HG03139 (cell line): Measurements from ENCODE around the gene CHST1.

Source experiments
- ATAC-seq: cut with Tn5 transposase; IDR thresholded peaks from one replicate; pipeline ENCODE4 v1.9.1; 2021; ENCODE audit not compliant: unreplicated experiment

CHST1 gene

DNA sequence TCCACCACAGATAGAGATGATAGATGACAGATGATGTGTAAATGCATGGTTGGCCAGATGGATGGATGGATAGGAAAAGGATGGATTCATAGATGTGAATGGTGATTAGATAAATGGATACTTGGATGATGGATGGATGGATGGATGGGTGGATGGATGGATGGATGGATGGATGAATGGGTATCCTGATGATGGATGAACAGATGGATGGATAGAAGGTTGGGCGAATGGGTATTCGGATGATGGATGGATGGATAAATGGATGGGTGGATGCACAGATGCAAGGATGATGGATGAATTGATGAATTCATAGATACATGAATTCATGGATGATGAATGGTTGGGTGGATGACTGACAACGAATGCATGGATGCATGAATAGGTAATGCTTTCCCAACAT is 56.1 kb downstream of the CHST1 start:
- no peak for ATAC-seq

DNA sequence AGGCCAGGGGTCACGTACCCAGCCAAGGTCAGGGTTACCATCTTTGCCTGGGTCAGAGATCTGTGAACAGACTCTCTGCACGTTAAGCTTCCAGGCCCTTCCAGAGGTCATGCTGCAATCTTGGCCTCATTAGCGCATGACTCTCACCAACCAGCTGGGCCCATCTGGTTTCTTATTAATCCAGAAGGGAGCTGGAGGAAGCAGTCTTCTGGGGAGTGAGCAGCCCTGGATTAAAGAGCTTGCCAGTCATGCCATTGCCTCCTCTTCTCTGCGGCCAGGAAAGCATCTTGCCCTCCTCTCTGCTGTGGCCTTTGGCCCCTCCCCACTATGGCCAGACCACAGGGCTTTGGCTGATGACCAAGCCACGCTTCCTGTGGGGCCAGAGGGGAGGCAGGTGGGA is 57.4 kb downstream of the CHST1 start:
- ATAC-seq: no peak

- no peak for ATAC-seq
These were observed 58.7 kb downstream of the CHST1 start for GRCh38 chr11:45606514-45607281.

GRCh38 chr11:45605051-45605450 is 60.4 kb downstream of the CHST1 start:
- ATAC-seq: no peak

- ATAC-seq: no peak
These were observed 61.3 kb downstream of the CHST1 start for GRCh38 chr11:45603946-45604682.

DNA sequence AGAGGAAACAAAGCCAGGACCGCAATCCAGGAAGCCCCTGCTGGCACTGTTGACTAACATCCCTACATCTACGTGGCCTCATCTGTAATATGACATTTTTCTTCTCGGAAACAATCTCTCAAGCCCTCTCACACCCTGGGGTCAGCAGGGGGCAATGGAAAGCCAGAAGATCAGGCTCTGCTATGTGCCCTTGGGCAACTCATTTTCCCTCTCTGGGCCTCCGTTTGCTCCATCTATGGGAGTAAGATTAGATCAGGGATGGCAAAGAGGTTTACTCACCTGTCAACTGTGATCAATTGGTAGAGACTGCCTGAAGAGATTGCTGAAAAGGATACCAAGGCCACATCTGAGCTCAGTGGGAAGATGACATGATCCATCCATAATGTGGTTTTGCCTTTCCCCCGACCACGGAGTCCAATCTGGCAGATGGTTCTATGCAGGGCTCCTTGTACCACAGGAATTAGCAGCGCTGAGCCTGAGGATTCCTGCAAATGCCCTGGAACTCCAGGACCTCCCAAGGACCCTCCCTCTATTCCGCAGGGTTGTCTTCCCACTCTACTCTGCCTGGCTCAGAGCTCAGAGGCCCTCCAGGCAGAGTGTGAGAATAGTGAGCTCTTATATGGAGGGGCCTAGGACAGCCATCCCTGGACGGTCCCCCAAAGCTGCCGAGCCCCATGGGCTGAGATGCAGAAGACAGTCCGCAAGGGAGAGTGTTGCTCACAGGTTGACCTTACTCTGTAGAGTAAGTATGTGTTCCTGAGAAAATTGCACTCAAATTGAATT is 66.1 kb downstream of the CHST1 start:
- ATAC-seq: no peak
